GM23338 (cell line): ENCODE results near the gene ELOB. TPM values are rescaled to one million over a fixed set of nuclear protein-coding genes. Genes with fewer than 3 reads are reported as not detected.

Experiments
- ATAC-seq: fragments of 200-7000 bp; cut with Tn5 transposase; 3 replicates; pipeline ENCODE4 v1.9.1; 2020
- DNase-seq: peaks from one replicate; pipeline ENCODE4 v3.0.0-alpha.2; 2015; ENCODE audit warnings: low spot score
- H2AFZ ChIP-seq: fragments of 200-600 bp; sonication (generic); 2 replicates; pipeline ENCODE4 v1.8.0; 2016; ENCODE audit warnings: antibody characterized with exemption, mild to moderate bottlenecking, moderate library complexity
- H3F3A ChIP-seq: fragments of 200-600 bp; sonication (generic); replicated peaks from 2 replicates; pipeline ENCODE4 v1.8.0; 2017; ENCODE audit warnings: antibody characterized with exemption, mixed run types, low read depth
- H3K27ac ChIP-seq: fragments of 200-600 bp; sonication (generic); 2 replicates; pipeline ENCODE4 v1.6.1; 2016; ENCODE audit warnings: low read depth
- H3K27me3 ChIP-seq: fragments of 200-600 bp; sonication (generic); 2 replicates; pipeline ENCODE4 v1.8.0; 2016; ENCODE audit warnings: mild to moderate bottlenecking, mixed run types, moderate library complexity; ENCODE audit not compliant: insufficient read depth
- H3K36me3 ChIP-seq: fragments of 200-600 bp; sonication (generic); 2 replicates; pipeline ENCODE4 v1.8.0; 2016; ENCODE audit warnings: mild to moderate bottlenecking; ENCODE audit not compliant: insufficient read depth
- H3K4me1 ChIP-seq: fragments of 200-600 bp; sonication (generic); 2 replicates; pipeline ENCODE4 v1.8.0; 2016; ENCODE audit warnings: mild to moderate bottlenecking, moderate library complexity; ENCODE audit not compliant: insufficient read depth
- H3K4me2 ChIP-seq: fragments of 200-600 bp; sonication (generic); 2 replicates; pipeline ENCODE4 v1.7.1; 2017; ENCODE audit warnings: mixed run types
- H3K4me3 ChIP-seq: fragments of 200-600 bp; sonication (generic); 2 replicates; pipeline ENCODE4 v1.6.1; 2016; ENCODE audit warnings: mixed run types
- H3K79me2 ChIP-seq: fragments of 200-600 bp; sonication (generic); replicated peaks from 2 replicates; pipeline ENCODE4 v1.8.0; 2017; ENCODE audit warnings: mild to moderate bottlenecking; ENCODE audit not compliant: insufficient read depth
- H3K9me2 ChIP-seq: fragments of 200-600 bp; sonication (generic); 2 replicates; pipeline ENCODE4 v1.8.0; 2017; ENCODE audit not compliant: insufficient read depth
- H4K20me1 ChIP-seq: fragments of 200-600 bp; sonication (generic); replicated peaks from 2 replicates; pipeline ENCODE4 v1.8.0; 2017; ENCODE audit warnings: mild to moderate bottlenecking; ENCODE audit not compliant: insufficient read depth
- H3K27ac Mint-ChIP-seq: 2 replicates; pipeline ENCODE4 v1.8.0; 2020; ENCODE audit warnings: inconsistent platforms, mild to moderate bottlenecking, moderate library complexity, mixed read lengths
- H3K27me3 Mint-ChIP-seq: 3 replicates; pipeline ENCODE4 v1.8.0; 2022; ENCODE audit warnings: low read depth, mild to moderate bottlenecking, moderate library complexity, mixed read lengths, inconsistent platforms; ENCODE audit not compliant: insufficient read depth, poor library complexity
- H3K36me3 Mint-ChIP-seq: 3 replicates; pipeline ENCODE4 v1.8.0; 2021; ENCODE audit warnings: low read depth, mild to moderate bottlenecking, inconsistent platforms, moderate library complexity, mixed read lengths
- H3K4me1 Mint-ChIP-seq: 3 replicates; pipeline ENCODE4 v1.8.0; 2020; ENCODE audit warnings: mild to moderate bottlenecking, inconsistent platforms, mixed read lengths
- H3K4me3 Mint-ChIP-seq: 3 replicates; pipeline ENCODE4 v1.8.0; 2021; ENCODE audit warnings: moderate library complexity, mild to moderate bottlenecking, inconsistent platforms, mixed read lengths
- H3K9me3 Mint-ChIP-seq: 3 replicates; pipeline ENCODE4 v1.8.0; 2020; ENCODE audit warnings: moderate library complexity, mild to moderate bottlenecking, inconsistent platforms, mixed read lengths
- CREB1 ChIP-seq: fragments of 250-450 bp; sonication (Bioruptor Pico); IDR thresholded peaks from 2 replicates; pipeline ENCODE4 v1.5.0; 2020; ENCODE audit warnings: low read depth, mild to moderate bottlenecking, moderate library complexity
- CTCF ChIP-seq, 2 experiments: fragments of 200-600 bp in 1 of 2; sonication (generic) in 1 of 2; conservative IDR thresholded peaks; 2 replicates each; pipeline versions ENCODE4 v1.5.1 to v1.6.1; 2016 to 2017; ENCODE audit warnings: antibody characterized with exemption in 2 of 2, low read depth in 2 of 2, mild to moderate bottlenecking in 2 of 2, moderate library complexity in 1 of 2
- ETS1 ChIP-seq: IDR thresholded peaks from 2 replicates; pipeline ENCODE4 v1.6.1; 2016; ENCODE audit warnings: antibody characterized with exemption
- EZH2 ChIP-seq: fragments of 200-600 bp; sonication (generic); IDR thresholded peaks from one replicate; pipeline ENCODE4 v1.8.0; 2017; ENCODE audit warnings: antibody characterized with exemption, mild to moderate bottlenecking, low read depth; ENCODE audit not compliant: unreplicated experiment
- EZH2phosphoT487 ChIP-seq: fragments of 200-600 bp; sonication (generic); IDR thresholded peaks from one replicate; pipeline ENCODE4 v1.8.1; 2018; ENCODE audit warnings: antibody characterized with exemption; ENCODE audit not compliant: unreplicated experiment
- JUNB ChIP-seq: IDR thresholded peaks from one replicate; pipeline ENCODE4 v1.6.1; 2016; ENCODE audit warnings: antibody characterized with exemption; ENCODE audit not compliant: unreplicated experiment
- NANOG ChIP-seq: IDR thresholded peaks from 2 replicates; pipeline ENCODE4 v1.6.1; 2016; ENCODE audit warnings: antibody characterized with exemption, borderline replicate concordance
- POLR2AphosphoS5 ChIP-seq: IDR thresholded peaks from 2 replicates; pipeline ENCODE4 v1.6.1; 2016; ENCODE audit warnings: antibody characterized with exemption, low read depth
- REST ChIP-seq: IDR thresholded peaks from one replicate; pipeline ENCODE4 v1.6.1; 2018; ENCODE audit warnings: antibody characterized with exemption; ENCODE audit not compliant: unreplicated experiment
- STAT1 ChIP-seq: IDR thresholded peaks from one replicate; pipeline ENCODE4 v1.6.1; 2016; ENCODE audit warnings: antibody characterized with exemption; ENCODE audit not compliant: unreplicated experiment
- ZNF114 ChIP-seq: fragments of 250-450 bp; sonication (Bioruptor Pico); IDR thresholded peaks from 2 replicates; pipeline ENCODE4 v1.5.0; 2020; ENCODE audit warnings: mild to moderate bottlenecking, moderate library complexity
- ZNF331 ChIP-seq: fragments of 250-450 bp; sonication (Bioruptor Pico); IDR thresholded peaks from 2 replicates; pipeline ENCODE4 v1.5.0; 2020; ENCODE audit warnings: low read depth, mild to moderate bottlenecking, moderate library complexity
- ZNF462 ChIP-seq: fragments of 250-450 bp; sonication (Bioruptor Pico); IDR thresholded peaks from 2 replicates; pipeline ENCODE4 v1.5.0; 2020; ENCODE audit warnings: mild to moderate bottlenecking, moderate library complexity
- polyA plus RNA-seq: library from polyadenylated mRNA; unstranded; fragments of >200 nt; fragmentation: Nextera tagmentation; extraction: Ambion mirVana; gene quantifications from 2 replicates; pipeline ENCODE4 v1.2.1, GENCODE V29; 2016
- total RNA-seq: library from RNA; depleted of rRNA; stranded (reverse); fragments of >200 nt; shearing (Covaris generic); gene quantifications from 2 replicates; pipeline ENCODE4 v1.2.3, GENCODE V29; 2014

The ELOB gene
- total and polyA plus RNA-seq, 2 experiments from 2014 or later = 278 to 756 TPM

GRCh38 chr16:2743007-2743810 lies 33.9 kb downstream of the ELOB start:
- no peak for ATAC-seq
- no peak overlapping the region for H3K27ac Mint-ChIP-seq

More at GRCh38 chr16:2743007-2743810, 33.9 kb downstream of the ELOB start:
- Histone ChIP-seq H3K4me1 (no peaks in the 10 kb centered on the region), H2AFZ (no peak overlapping the region), H4K20me1 (no peaks in the 10 kb centered on the region), H3K27ac (no peak overlapping the region), H3K4me2 (no peak overlapping the region), H3K27me3 (no peaks in the 10 kb centered on the region), H3K4me3 (no peak overlapping the region), H3K9me2 (no peaks in the 10 kb centered on the region), H3F3A (no peaks in the 10 kb centered on the region), H3K79me2 (no peaks in the 10 kb centered on the region), H3K36me3 (no peaks in the 10 kb centered on the region)
- Mint-ChIP-seq H3K36me3 (no peaks in the 10 kb centered on the region; the same call in 2 of the 3 replicates), H3K27me3 (peaks cover 7% of the 10 kb centered on the region), H3K4me1 (peaks cover 3% of the 10 kb centered on the region; the same call in 1 of the 3 replicates), H3K9me3 (no peaks in the 10 kb centered on the region), H3K4me3 (no peak overlapping the region; the same call in 2 of the 3 replicates)
- no peak for DNase-seq
- TF ChIP-seq EZH2 (no peak), EZH2phosphoT487 (no peak), ZNF462 (CRISPR knock-in tag) (no peak), POLR2AphosphoS5 (no peak), CTCF (conservative IDR thresholded peaks at IDR 0.05; ENCODE audit: low read depth in 2 of 2) (no peak), ETS1 (no peak), ZNF114 (no peak), STAT1 (no peak), REST (no peak), ZNF331 (CRISPR knock-in tag) (no peak), CREB1 (CRISPR knock-in tag) (no peak), JUNB (no peak), NANOG (no peak)
